GM18499 (cell line): Measurements from ENCODE around the gene PGAP6.
"Not testable (repeated sequence)": the region's sequence is repeated elsewhere in the genome, so short reads cannot be mapped to it uniquely, and the experiment has no call there.

Experiments
- ATAC-seq: cut with Tn5 transposase; IDR thresholded peaks from one replicate; pipeline ENCODE4 v1.9.1; 2021; ENCODE audit warnings: moderate number of reproducible peaks; ENCODE audit not compliant: insufficient read depth, unreplicated experiment

The PGAP6 gene

DNA sequence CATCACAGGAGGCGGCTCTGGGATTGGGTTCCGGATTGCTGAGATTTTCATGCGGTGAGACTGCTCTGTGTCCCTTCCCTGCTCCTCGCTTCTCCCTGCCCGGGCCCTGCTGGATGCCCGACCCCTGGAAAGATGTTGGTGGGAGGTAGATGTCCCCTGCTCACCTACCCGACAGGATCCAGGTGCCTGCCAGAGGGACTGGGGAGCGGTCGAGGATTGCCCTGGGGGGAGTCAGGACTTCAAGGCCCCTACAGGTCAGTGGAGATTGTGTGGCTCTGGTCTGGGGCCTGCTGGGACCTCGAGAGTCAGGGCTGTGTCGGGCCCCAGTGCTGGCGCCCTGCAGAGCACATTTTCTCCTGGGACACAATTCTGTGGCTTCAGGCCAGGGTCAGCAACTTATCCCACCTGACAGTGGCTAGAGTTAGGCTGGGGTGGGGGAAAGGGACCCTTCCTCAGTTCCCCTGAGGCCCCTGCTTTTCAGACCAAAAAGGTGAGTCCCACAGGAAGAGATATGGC lies 23.3 kb upstream of the PGAP6 start:
- no peak for ATAC-seq

DNA sequence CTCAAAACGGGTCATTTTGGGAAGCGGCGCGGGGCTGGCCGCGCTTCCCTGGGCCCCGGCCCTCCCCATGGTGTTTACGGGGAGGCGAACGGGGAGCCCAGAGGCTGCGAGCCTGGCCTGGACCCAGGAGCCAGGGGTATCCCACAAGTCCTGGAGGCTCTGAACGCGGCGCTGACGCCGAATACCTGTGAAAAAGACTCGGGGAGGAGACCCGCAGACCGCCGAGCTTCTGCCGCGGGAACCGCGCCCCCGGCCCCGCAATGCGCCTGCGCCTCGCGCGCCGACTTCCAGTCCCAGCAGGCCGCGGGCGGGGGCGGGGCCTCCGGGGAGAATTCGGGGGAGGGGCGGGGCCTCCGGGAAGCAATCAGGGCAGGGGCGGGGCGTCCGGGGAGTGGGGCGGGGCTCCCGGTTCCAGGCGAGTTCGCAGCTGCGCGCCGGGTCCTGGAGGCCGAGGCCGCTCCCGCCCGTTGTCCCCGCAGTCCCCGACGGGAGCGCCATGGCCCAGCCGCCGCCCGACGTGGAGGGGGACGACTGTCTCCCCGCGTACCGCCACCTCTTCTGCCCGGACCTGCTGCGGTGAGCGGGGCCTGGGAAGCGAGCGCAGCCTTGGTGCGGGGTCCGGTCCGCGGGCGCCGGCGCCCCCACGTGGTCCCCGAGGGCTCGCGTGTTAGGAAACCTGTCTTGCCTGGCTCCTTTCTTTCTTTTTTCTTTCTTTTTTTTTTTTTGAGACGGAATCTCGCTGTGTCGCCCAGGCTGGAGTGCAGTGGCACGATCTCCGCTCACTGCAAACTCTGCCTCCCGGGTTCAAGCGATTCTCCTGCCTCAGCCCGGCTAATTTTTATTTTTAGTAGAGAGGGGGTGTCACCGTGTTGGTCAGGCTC lies 19.9 kb upstream of the PGAP6 start, which contains the start of gene DECR2:
TSS of gene DECR2 (plus strand) at position 418 of the 881 bp plus-strand sequence. CDS start at position 497, 79 bp downstream.
- no peak for ATAC-seq

DNA sequence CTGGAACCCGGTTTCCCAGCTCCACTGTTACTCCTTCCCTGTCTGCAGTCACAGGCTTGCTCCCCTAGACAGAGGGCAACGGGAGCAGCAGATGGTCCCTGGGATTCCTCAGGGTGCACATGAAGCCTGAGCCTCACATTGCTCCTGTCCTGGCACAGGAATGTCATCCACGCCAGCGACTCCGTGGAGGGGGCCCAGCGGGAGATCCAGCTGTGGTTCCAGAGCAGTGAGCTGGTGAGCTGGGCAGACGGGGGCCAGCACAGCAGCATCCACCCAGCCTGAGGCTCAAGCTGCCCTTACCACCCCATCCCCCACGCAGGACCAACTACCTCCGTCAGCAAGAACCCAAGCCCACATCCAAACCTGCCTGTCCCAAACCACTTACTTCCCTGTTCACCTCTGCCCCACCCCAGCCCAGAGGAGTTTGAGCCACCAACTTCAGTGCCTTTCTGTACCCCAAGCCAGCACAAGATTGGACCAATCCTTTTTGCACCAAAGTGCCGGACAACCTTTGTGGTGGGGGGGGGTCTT lies 18.3 kb upstream of the PGAP6 start:
- ATAC-seq = no peak

DNA sequence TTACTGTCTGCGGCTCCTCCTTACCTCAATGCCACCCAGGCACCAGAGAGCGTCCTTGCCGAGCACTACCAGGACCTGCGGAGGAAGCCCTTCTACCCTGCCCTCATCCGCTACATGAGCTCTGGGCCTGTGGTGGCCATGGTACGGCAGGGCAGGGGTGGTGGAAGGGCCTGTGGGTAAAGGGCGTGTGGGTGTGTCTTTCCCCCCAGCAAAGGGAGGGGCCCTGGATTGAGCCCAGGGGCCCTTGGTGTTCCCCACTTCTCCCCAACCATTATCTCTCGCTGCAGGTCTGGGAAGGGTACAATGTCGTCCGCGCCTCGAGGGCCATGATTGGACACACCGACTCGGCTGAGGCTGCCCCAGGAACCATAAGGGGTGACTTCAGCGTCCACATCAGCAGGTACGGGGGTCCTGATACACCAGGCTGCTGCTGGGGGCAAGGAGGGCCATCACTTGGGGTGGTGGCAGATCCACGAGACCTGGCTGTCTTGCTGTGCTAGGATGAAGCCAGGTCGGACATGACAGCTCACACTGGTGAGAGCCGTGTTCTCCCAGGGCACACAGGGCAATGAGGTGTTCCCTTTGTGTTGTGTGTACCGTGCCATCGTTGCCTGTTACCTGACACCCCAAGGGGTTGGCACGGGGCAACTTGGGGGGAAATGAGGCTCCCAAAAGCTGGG lies 17.7 kb upstream of the PGAP6 start:
- ATAC-seq = no peak

DNA sequence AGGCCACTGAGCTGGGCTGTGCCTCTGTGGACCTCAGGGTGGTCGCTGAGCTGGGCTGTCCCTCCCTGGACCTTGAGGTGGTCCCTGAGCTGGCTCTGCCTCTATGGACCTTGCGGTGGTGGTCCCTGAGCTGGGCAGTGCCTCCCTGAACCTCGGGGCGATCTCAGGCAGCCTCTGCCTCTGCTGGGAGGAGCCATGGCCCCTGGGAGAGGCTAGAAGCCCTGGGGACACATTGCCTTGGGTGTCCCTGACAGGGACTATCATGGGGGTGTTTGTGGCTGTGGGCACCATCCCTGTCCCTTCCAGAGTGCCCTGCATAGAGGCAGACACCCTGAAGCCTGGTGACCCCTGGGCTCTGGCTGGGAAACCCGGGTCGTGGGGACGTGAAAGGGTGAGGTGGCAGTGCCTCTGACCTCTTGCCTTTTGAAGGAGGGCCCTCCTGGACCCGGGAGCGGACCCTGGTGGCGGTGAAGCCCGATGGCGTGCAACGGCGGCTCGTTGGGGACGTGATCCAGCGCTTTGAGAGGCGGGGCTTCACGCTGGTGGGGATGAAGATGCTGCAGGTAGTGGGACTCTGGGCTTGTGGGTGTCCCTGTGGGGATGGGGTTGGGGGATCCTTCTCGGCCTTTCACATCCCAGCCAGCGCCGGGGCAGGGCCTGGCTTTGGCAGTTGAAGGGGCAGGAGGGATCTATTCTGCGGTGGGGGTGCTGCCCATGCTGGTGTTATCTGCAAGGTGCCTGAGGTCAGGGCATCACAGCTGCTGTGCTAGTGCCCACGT lies 17.0 kb upstream of the PGAP6 start:
- ATAC-seq = no peak

DNA sequence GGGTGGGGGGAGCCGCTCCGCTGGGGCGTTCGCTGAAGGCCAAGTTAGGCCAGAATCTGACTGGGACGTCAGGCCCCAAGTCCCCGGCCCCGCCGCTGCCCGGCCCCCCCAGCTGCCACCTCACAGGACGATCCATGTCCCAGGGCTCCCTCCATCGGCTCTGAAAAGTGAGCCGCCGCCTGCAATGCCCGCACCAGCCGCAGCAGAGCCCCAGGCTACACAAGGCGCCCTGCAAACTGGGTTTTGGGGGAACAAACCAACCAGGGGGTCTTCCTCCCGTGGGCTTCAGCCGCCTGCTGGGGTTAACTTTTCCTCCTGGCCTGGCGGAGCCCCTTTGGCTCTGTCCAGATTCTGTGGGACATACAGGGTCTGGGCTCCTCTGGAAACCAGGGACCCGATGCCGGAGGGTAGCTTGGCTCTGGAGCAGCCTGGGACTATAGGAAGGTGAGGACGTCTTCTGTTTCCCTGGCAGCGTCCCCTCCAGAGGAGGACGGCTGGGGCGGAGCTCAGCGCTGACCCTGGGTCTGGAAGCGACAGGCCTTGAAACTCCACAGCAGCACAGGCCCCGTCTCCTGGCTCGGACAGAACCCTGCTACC lies 16.1 kb upstream of the PGAP6 start:
- ATAC-seq = no peak

DNA sequence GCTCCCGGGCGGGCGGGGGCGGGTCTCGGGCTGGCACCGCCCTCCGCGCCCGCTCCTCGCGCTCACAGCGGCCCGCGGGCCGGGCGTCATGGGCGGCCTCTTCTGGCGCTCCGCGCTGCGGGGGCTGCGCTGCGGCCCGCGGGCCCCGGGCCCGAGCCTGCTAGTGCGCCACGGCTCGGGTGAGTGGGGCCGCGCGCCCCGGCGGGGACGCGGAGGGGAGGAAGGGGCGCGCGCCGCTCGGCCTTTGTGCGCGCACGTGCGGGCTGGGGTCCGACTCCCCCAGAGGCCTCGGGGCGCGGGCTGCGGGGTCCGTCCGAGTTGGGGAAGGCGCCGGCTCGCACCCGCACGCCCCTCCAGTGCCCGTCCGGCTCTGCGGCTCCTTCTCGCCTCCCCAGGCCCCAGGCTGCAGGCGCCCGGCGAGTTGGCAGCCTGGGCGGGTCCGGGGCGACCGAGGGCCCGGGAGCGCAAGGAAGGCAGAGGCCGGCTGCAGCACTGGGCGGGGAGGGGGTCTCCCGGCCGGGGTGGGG lies 15.4 kb upstream of the PGAP6 start, which contains the start of gene NME4:
TSS of gene NME4 (plus strand) at position 65 of the 527 bp plus-strand sequence. CDS start at position 89, 24 bp downstream.
- ATAC-seq = no peak

DNA sequence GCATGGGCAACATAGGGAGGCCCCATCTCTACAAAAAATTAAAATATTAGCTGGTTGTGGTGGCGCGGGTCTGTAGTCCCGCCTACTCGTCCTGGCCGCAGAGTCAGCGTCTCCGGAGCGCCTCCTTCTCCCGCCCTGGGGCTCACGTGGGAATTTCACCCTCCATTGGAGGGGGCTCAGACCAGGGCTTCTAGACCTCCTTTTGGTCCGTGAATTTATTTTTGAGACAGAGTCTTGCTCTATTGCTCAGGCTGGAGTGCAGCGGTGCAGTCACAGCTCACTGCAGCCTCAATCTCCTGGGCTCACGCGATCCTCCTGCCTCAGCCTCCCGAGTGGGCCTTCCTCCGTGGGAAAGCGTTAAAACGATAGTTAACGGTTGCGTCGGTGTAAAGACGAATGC lies 14.8 kb upstream of the PGAP6 start:
- ATAC-seq = no peak

DNA sequence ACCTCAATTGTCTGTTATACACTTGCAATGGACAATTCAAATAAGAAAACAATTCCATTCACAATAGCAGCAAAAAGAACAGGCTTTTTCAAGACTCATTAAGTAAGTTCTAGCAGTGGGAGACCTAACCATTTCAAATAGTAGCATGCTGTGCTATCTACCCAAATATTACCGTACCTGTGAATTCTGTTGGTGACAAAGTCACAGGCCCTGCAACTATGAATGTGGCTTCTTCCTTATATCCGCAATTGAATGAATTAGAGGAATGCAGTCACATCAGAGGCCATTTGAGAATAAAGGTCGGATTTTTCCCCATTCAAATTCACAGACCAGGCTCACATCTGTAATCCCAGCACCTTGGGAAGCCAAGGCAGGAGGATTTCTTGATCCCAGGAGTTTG lies 14.4 kb upstream of the PGAP6 start:
- ATAC-seq = no peak

DNA sequence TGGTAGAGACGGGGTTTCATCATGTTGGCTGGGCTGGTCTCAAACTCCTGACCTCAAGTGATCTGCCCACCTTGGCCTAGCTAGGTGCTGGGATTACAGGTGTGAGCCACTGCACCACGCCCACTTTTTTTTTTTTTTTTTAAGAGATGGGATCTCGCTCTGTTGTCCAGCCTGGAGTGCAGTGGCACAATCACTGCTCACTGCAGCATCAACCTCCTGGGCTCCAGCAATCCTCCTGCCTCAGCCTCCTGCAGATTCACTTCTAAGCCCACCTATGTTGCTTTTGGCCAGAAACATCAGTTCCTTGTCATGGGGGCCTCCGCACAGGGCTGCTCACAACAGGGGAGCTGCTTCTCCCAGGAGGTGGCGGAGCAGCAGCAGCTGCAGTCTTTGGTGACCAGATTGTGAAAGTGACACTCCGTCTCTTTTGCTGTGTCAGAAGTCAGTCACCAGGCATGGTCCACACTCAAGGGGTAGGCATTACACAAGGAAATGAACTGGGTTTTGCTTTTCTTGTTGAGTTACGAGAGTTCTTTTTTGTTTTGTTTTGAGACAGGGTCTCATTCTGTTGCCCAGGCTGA lies 10.8 kb upstream of the PGAP6 start:
- no peak for ATAC-seq

DNA sequence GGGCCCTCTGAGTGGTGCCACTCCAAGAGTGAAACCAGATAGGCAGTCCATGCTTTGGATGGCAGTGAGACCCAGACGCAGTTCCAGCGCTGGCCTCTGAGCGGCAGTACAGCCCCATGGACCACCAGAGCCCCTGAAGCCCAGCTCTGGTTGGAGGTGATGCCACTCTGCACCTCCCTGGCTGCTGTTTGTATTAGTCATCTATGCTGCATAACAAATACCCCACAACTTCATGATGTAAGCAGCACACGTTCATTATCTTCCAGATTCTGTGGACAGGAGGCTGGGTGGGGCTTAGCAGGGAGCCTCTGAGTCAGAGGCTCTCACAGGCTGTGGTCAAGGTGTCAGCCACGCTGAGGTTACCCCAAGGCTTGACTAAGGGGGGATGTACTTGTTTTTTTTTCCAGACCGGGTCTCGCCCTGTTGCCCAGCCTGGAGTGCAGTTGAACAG lies 10.1 kb upstream of the PGAP6 start:
- ATAC-seq = no peak

DNA sequence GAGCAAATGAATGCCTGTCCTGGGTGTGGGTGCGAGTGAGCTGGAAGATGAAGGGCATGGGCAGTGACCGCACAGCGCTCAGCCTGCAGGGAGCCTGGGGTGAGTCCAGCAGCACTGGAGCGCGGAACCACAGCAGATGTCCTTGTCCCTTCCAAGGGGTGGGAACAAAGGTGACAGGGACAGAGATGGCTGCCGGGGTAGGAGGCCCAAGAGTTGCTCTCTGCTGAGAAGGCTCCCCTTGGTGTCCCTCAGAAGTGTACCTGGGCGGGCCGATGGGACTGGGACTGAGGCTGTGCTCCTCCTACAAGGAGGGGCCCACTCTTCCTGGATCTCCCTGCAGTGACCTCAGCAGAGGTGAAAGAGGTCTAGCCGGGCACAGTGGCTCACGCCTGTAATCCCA lies 7.6 kb upstream of the PGAP6 start:
- no peak for ATAC-seq

DNA sequence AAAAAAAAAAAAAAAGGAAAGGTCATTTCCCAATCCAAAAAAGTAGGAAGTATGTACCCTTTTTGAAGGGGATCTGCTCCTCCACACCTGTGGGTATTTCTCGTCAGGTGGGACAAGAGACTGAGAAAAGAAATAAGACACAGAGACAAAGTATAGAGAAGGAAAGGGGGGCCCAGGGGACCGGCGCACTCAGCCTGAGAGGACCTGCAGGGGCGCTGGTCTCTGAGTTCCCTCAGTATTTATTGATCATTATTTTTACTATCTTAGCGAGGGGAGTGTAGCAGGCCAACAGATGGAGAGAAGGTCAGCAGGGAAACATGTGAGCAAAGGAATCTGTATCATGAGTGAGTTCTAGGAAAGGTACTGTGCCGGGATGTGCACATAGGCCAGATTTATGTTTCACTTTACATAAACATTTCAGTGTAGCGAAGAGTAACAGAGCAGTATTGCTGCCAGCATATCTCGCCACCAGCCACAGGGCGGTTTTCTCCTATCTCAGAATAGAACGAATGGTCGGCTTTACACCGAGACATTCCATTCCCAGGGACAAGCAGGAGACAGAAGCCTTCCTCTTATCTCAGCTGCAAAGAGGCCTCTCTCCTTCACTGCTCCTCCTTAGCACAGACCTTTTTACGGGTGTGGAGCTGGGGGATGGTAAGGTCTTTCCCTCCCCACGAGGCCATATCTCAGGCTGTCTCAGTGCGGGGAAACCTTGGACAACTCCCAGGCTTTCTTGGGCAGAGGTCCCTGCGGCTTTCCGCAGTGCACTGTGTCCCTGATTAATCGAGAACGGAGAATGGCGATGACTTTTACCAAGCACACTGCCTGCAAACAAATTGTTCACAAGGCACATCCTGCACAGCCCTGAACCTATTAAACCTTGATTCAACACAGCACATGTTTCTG lies 6.2 kb upstream of the PGAP6 start:
- not testable (repeated sequence) for ATAC-seq

DNA sequence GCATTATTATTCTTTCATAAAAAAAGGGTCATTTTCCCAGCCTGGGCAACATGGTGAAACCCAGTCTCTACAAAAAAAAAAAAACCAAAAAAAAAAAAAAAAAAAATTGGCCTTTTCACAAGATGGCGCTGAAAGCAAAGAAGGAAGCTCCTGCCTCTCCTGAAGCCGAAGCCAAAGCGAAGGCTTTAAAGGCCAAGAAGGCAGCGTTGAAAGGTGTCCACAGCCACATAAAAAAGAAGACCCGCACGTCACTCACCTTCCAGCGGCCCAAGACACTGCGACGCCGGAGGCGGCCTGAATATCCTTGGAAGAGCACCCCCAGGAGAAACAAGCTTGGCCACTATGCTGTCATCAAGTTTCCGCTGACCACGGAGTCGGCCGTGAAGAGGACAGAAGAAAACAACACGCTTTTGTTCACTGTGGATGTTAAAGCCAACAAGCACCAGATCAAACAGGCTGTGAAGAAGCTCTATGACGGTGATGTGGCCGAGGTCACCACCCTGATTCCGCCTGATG lies 4.9 kb upstream of the PGAP6 start:
- no peak for ATAC-seq

DNA sequence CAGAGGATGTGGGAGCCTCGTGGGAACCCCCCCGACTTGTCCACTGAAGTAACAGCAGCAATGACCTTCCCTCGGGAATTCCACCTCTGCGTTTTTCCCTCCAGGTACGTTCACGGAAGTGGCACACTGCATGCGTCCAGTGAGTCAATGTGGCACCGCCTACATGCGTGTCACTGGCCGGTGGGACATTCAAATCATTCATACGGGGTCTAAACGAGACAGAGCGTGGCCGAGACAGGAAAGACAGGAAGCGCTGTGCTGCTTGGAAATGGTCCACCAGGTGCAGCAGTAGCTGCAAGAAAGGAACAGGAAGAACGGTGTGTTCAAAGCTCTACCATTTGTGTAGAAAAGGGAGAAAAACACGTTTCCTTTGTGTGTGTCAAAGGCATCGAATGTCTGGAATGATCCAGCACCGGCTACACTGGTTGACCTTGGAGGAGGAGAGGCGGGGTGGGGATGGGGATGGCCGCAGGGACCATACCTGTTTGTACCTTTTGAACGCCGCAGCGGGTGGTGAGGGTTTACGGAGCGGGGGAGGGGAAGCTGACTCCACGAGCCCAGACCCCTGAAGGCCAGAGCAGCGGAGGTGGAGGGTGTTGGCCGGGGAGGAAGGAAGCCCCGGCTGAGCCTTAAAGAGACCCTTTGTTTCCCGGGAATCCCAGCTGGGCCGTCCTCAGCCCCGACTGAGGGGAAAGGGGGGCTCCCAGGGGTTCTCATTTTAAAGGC lies 1.7 kb upstream of the PGAP6 start:
- ATAC-seq = no peak

DNA sequence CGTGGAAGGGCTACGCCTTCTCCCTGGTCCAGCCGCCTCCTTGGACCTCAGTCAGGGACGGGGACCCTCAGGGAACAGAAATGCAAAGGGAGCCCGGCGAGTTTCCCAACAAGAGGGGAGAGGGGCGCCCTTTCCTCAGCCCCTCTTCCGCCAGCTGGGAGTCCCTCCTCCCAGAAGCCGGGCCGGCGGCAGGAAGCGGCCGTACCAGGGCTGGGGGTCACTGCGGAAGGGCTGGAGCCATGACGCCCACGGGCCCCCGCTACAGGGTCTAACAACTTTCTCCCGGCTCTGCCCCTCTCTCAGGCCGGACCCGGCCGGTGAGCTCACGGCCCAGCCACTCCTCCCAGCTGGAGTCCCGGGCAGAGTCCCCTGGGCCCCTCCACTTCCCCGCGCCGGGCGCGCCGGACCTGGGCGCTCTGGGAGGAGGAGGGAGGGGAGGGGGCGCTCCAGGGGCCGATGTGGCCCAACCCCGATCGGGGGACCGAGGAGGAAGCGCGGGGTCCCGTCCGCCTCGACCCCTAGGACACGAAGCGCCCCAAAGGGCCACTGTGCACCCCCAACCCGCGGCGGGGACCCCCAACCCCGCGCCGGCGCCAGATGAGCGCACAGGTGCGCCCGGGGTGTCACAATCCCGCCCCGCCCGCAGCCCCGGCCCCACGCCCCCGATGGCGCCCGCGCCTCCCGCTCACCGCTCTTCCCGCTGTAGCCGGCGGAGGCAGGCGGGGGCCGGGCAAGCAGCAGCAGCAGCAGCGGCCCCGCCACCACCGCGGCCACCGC lies 578 bp downstream of the PGAP6 start:
- no peak for ATAC-seq

DNA sequence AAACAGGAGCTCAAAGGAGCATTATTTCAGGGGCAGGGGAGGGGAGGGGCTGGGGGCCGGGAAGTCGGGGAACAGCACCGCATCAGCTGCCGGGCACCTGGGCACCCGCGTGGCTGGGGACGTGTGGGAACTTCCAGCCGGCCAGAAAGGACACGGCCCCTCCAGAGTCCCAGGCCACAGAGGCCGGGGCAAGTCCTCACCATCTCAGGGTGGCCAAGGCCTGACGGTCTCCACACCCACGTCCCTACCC lies 1.1 kb downstream of the PGAP6 start:
- ATAC-seq = no peak
